Glutamatergic neuron (in vitro differentiated cells): ENCODE measurements around the gene NEK7. TPM values are rescaled to one million over a fixed set of nuclear protein-coding genes. Genes with fewer than 3 reads are reported as not detected.
"Not testable (repeated sequence)": the region's sequence is repeated elsewhere in the genome, so short reads cannot be mapped to it uniquely, and the experiment has no call there.

ENCODE experiments used
- DNase-seq: peaks from one replicate; pipeline ENCODE4 v3.0.0; 2022
- H3K27ac Mint-ChIP-seq: one replicate; pipeline ENCODE4 v1.8.0; 2020; ENCODE audit warnings: mild to moderate bottlenecking, mixed read lengths, inconsistent platforms; ENCODE audit not compliant: unreplicated experiment
- H3K27me3 Mint-ChIP-seq: one replicate; pipeline ENCODE4 v1.8.0; 2020; ENCODE audit warnings: mild to moderate bottlenecking, moderate library complexity, mixed read lengths, inconsistent platforms; ENCODE audit not compliant: unreplicated experiment
- H3K36me3 Mint-ChIP-seq: one replicate; pipeline ENCODE4 v1.8.0; 2020; ENCODE audit warnings: mild to moderate bottlenecking, mixed read lengths, inconsistent platforms; ENCODE audit not compliant: unreplicated experiment
- H3K4me1 Mint-ChIP-seq: one replicate; pipeline ENCODE4 v1.8.0; 2020; ENCODE audit warnings: mild to moderate bottlenecking, low read depth, mixed read lengths, inconsistent platforms; ENCODE audit not compliant: unreplicated experiment
- H3K4me3 Mint-ChIP-seq: one replicate; pipeline ENCODE4 v1.8.0; 2020; ENCODE audit warnings: mild to moderate bottlenecking, mixed read lengths, inconsistent platforms; ENCODE audit not compliant: unreplicated experiment
- H3K9me3 Mint-ChIP-seq: one replicate; pipeline ENCODE4 v1.8.0; 2020; ENCODE audit warnings: mild to moderate bottlenecking, moderate library complexity, mixed read lengths, inconsistent platforms; ENCODE audit not compliant: unreplicated experiment
- CTCF ChIP-seq: fragments of 200-600 bp; sonication (generic); IDR thresholded peaks from one replicate; pipeline ENCODE4 v1.5.0; 2021; ENCODE audit not compliant: partially characterized antibody, unreplicated experiment
- total RNA-seq: library from RNA; stranded (reverse); fragmentation: NEBNext Ultra II Directional; extraction: Animal tissue kit (Norgen Biotek cat#: 25700); gene quantifications from one replicate; pipeline ENCODE4 v1.2.1, GENCODE V29; 2021; ENCODE audit not compliant: unreplicated experiment

Gene NEK7
- total RNA-seq, 1 donor from 2014 or later = 11.5 TPM

- Mint-ChIP-seq H3K4me1 (no peaks in the 10 kb centered on the region), H3K9me3 (no peaks in the 10 kb centered on the region), H3K27me3 (no peaks in the 10 kb centered on the region), H3K36me3 (no peaks in the 10 kb centered on the region), H3K4me3 (no peak overlapping the region), H3K27ac (no peak overlapping the region)
- DNase-seq = no peak
- TF ChIP-seq CTCF = no peak
Measured at GRCh38 chr1:198128533-198128932, 28.3 kb upstream of the NEK7 start.

GRCh38 chr1:198130053-198130452 lies 26.7 kb upstream of the NEK7 start:
- not testable (repeated sequence) for H3K27ac Mint-ChIP-seq, H3K9me3 Mint-ChIP-seq, H3K27me3 Mint-ChIP-seq, H3K4me1 Mint-ChIP-seq, DNase-seq, H3K4me3 Mint-ChIP-seq, H3K36me3 Mint-ChIP-seq

GRCh38 chr1:198132060-198132781 lies 24.6 kb upstream of the NEK7 start:
- H3K36me3 Mint-ChIP-seq = no peaks in the 10 kb centered on the region
- no peaks in the 10 kb centered on the region for H3K9me3 Mint-ChIP-seq
- no peak overlapping the region for H3K4me3 Mint-ChIP-seq
- no peaks in the 10 kb centered on the region for H3K4me1 Mint-ChIP-seq
- DNase-seq = no peak
- H3K27ac Mint-ChIP-seq = no peak overlapping the region
- H3K27me3 Mint-ChIP-seq = no peaks in the 10 kb centered on the region
- TF ChIP-seq CTCF = no peak

GRCh38 chr1:198134252-198134651 lies 22.5 kb upstream of the NEK7 start:
- no peaks in the 10 kb centered on the region for H3K27me3 Mint-ChIP-seq
- H3K9me3 Mint-ChIP-seq = no peaks in the 10 kb centered on the region
- TF ChIP-seq CTCF = no peak
- H3K4me3 Mint-ChIP-seq = no peak overlapping the region
- H3K36me3 Mint-ChIP-seq = no peaks in the 10 kb centered on the region
- H3K4me1 Mint-ChIP-seq = no peaks in the 10 kb centered on the region
- no peak for DNase-seq
- H3K27ac Mint-ChIP-seq = no peak overlapping the region

GRCh38 chr1:198135366-198135765 lies 21.4 kb upstream of the NEK7 start:
- no peak for DNase-seq
- Mint-ChIP-seq H3K36me3 (no peaks in the 10 kb centered on the region), H3K27me3 (no peaks in the 10 kb centered on the region), H3K4me1 (no peaks in the 10 kb centered on the region), H3K27ac (no peak overlapping the region), H3K4me3 (no peak overlapping the region), H3K9me3 (no peaks in the 10 kb centered on the region)
- TF ChIP-seq CTCF = no peak
